Measurements from ENCODE around the gene GLCE. TPM values are rescaled to one million over a fixed set of nuclear protein-coding genes. Genes with fewer than 3 reads are reported as not detected.

The GLCE gene
- total and polyA plus RNA-seq, 7 donors, result 2.5 to 6.0 (median 4.2) TPM

GRCh38 chr15:69316291-69316690 is 155.9 kb downstream of the GLCE start:
- intact Hi-C loops (cut with DNase I), result no loop called here
- 70 to 82% (median 73%) methylated on average over 8 of the region's 8 CpGs for WGBS, 3 donors
- ATAC-seq, result no peak

GRCh38 chr15:69317392-69317841 is 157.0 kb downstream of the GLCE start:
- H3K27ac ChIP-seq, result no peak overlapping the region
- H3K27me3 ChIP-seq (ENCODE audit: insufficient read depth in 3 of 3, low read length in 2 of 3), result no peaks in the 10 kb centered on the region
- intact Hi-C loops (cut with DNase I), result no loop called here
- no peaks in the 10 kb centered on the region for H3K36me3 ChIP-seq (ENCODE audit: insufficient read depth in 1 of 2, low read depth in 1 of 2)
- WGBS, 3 donors, result 60 to 68% (median 65%) methylated on average over 5 of the region's 5 CpGs
- H3K4me1 ChIP-seq, result no peaks in the 10 kb centered on the region
- no peak overlapping the region for H3K4me3 ChIP-seq
- no peaks in the 10 kb centered on the region for H3K9me3 ChIP-seq
- TF ChIP-seq CTCF (IDR thresholded peaks at IDR 0.05), result no peak
- no peak for DNase-seq
- ATAC-seq, result no peak

More at GRCh38 chr15:69316291-69316690, 155.9 kb downstream of the GLCE start:
- no peaks in the 10 kb centered on the region for H3K4me1 ChIP-seq
- H3K27ac ChIP-seq, result no peak overlapping the region
- TF ChIP-seq CTCF (IDR thresholded peaks at IDR 0.05), result no peak
- no peaks in the 10 kb centered on the region for H3K9me3 ChIP-seq
- no peaks in the 10 kb centered on the region for H3K27me3 ChIP-seq (ENCODE audit: insufficient read depth in 3 of 3, low read length in 2 of 3)
- H3K36me3 ChIP-seq (ENCODE audit: insufficient read depth in 1 of 2, low read depth in 1 of 2), result no peaks in the 10 kb centered on the region
- no peak for DNase-seq
- no peak overlapping the region for H3K4me3 ChIP-seq

DNA sequence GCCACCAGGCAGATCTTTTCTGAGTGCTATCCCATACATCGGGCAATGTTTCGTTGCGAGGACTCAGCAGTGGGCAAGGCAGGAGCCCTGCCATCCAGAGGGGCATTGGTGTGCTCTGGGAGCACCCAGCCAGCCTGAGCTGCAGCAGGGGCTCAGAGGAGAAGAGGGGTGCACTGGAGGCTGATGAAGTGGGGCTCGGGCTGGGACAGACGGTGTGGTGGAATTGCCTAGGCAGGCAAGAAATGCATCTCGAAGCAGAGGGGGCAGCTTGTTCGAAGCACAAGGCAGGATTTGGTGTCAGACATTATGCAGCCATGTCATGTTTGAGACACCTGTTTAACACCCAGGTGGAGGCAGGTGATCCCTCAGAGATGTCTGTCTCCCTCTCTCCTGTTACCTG is 157.6 kb downstream of the GLCE start:
- no peak for TF ChIP-seq CTCF (IDR thresholded peaks at IDR 0.05)
- ATAC-seq, result no peak
- no peak overlapping the region for H3K27ac ChIP-seq

GRCh38 chr15:69319384-69320375 is 159.2 kb downstream of the GLCE start:
- TF ChIP-seq CTCF (IDR thresholded peaks at IDR 0.05), result no peak
- no peak for DNase-seq
- no peak overlapping the region for H3K27ac ChIP-seq
- WGBS, 3 donors, result 78 to 86% (median 81%) methylated on average over 19 of the region's 19 CpGs
- no peak for ATAC-seq
- no peak overlapping the region for H3K4me3 ChIP-seq
- H3K4me1 ChIP-seq, result no peaks in the 10 kb centered on the region
- H3K9me3 ChIP-seq, result no peaks in the 10 kb centered on the region
- intact Hi-C loops (cut with DNase I), result no loop called here
- H3K36me3 ChIP-seq (ENCODE audit: insufficient read depth in 1 of 2, low read depth in 1 of 2), result no peaks in the 10 kb centered on the region
- H3K27me3 ChIP-seq (ENCODE audit: insufficient read depth in 3 of 3, low read length in 2 of 3), result peaks cover 0 to 3% (median 0%) of the 10 kb centered on the region in 3 donors

More for the DNA sequence above, 157.6 kb downstream of the GLCE start:
- Histone ChIP-seq H3K4me1 (no peaks in the 10 kb centered on the region), H3K4me3 (no peak overlapping the region), H3K9me3 (no peaks in the 10 kb centered on the region), H3K27me3 (ENCODE audit: insufficient read depth in 3 of 3, low read length in 2 of 3) (peaks cover 0 to 2% (median 0%) of the 10 kb centered on the region in 3 donors), H3K36me3 (ENCODE audit: insufficient read depth in 1 of 2, low read depth in 1 of 2) (no peaks in the 10 kb centered on the region)
- intact Hi-C loops (cut with DNase I), result no loop called here
- 87 to 90% (median 87%) methylated on average over 7 of the region's 7 CpGs for WGBS, 3 donors
- DNase-seq, result no peak
